Left forelimb (tissue), 1 donor: ENCODE measurements around the gene FAM50B.

Experiments
- DNase-seq: peaks from one replicate; pipeline ENCODE4 v3.0.0-alpha.2; 2018; ENCODE audit warnings: low spot score

Gene FAM50B

DNA sequence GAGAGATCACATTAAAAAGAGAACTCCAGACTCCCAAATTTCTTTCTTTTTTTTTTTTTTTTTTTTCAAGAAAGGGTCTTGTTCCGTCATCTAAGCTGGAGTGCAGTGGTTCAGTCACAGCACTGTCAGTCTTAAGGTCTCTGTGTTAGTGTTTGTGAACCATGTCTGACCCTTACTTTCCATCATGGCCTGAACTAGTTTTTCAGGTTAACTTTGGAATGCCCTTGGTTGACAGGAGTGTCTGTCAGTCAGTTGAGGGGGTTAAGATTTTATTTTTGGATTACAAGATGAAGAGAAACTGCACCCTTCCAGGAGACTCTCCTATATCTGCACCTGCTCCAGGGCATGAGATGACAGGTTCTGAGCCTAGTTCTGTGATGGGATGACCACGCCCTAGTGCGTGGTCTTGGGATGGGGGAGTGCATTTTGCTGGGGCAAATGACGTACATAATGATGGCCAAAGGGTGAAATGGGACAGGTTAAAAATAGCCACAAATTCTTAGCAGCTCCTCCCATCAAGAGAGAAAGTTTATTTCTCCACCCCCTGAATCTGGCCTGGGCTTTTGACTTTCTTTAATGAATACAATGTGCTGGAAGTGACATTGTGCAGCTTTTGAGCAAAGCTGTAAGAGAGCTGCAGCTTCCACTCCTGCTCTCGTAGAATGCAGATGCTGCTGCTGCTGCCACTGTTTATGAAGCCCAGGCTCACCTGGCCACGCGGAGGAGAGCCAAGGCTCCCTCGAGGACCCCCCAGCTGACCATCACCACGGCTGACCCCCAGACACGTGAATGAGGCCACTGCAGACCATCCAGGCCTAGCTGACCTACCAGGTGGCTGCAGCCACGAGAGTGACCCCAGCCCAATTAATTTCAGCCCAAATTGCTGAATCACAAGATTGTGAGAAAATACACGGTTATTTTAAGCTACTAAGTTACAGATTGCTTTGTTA is 29.7 kb upstream of the FAM50B start:
- DNase-seq, result no peak

GRCh38 chr6:3820563-3820962 is 28.6 kb upstream of the FAM50B start:
- DNase-seq, result no peak

DNA sequence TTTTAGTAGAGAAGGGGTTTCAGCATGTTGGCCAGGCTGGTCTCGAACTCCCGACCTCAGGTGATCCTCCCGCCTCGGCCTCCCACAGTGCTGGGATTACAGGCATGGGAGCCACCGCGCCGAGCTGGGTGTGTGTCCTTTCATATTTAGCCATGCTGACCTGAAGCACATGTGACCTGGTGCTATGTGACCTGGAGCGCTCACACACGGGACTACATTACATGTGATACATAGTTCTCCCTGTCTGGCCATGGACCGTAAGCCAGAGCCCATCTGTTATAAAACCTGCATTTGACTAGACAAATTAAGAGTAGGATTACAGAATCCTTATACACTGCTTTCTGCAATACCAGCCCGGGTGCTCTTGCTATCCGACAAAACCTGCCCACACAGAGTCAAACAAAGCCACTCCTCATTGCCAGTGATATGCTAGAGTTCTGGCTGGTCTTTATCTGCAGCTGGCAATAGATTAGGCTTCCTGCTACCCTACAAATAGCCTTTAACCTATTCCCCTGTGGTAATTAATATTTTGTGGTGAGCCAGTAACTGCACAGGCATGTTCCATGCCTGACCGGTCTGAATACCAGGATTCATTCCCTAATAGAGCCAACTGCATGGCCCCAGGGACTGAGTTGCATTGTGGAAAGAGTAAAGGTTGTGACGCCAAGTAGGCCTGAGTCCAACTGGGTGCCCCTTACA is 26.3 kb upstream of the FAM50B start:
- DNase-seq, result no peak

DNA sequence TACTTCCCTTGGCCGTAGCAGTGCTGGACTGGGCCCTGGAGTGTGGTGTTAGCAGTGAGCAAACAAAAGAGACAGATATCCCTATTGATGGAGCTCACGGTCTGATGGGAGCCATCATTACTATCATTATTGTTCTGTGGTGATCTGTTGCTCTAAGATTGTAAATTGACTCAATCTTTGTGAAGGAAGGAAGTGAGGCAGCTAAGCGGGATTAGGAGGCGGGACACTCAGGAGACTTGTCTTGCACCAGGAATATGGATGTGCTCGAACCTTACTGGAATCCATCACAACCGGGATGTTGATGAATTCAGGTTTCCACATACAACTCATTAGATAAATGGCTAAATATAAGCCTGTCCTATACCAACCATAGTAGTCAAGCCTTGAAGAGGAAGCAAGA is 25.5 kb upstream of the FAM50B start:
- no peak for DNase-seq

DNA sequence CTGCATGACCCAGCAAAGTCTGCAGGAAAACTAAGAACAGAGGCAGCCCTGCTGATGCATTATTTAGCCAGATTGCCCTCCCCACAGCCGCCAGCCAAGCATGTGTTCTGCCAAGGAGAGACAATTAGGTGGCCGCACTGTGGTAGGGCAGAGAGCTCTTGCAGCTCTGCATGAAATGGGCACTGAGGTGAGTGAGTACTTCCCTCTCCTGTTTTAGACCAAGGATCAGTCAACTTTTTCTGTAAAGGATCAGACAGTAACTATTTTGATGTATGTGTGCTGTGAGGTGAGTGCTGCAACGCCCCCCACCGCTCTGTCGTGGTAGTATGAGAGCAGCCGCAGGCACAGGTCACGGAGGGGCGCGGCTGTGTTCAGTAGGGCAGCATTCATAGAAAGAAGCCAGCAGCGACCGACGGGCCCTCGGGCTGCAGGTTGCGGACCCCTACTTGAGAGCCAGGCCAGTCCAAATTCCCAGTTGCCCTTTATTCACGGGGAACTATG is 23.8 kb upstream of the FAM50B start:
- no peak for DNase-seq

- DNase-seq, result peak; percentile 91
These were observed 23.2 kb upstream of the FAM50B start for GRCh38 chr6:3825851-3826581.

- no peak for DNase-seq
These were observed 19.9 kb upstream of the FAM50B start for GRCh38 chr6:3829285-3829684.

GRCh38 chr6:3830806-3831205 is 18.4 kb upstream of the FAM50B start:
- no peak for DNase-seq

DNA sequence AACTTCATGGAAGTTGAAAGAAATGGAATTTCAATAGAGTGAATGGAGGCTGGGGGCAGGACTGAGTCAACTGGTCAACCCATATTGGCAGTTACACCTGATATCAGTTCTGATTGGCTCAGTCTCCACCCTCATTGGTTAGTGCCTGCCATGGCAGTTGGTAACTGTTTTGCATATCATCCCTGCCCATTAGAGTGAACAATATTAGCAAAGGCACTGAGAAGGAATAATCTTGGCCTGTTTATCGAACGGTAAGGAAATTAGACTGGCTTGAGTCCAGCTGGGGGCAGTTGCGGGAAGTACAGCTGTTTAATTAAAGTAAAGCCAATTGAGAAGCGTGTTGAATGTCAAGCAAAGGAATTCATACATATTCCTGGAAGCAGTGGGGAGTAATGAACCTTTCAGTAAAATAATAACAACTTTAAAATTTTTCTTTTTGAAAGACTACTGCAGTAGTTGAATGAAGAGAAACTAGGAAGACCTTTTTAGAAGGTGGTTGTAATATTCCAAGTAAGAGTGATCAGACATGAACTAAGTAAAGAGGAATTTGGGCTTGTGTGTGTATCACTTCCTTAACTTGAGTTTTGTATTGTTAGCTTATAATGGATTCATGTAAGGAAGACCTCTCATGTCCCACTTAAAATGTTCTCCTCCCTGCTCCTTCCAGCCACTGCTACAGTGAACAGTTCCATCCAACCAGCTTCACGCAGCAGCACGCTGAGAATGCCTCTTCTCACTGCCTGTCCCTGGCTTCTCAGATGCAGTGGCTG is 17.2 kb upstream of the FAM50B start:
- DNase-seq, result no peak

- no peak for DNase-seq
These were observed 14.0 kb upstream of the FAM50B start for GRCh38 chr6:3835055-3835731.

GRCh38 chr6:3835785-3836184 is 13.4 kb upstream of the FAM50B start:
- no peak for DNase-seq

- DNase-seq, result no peak
These were observed 12.6 kb upstream of the FAM50B start for GRCh38 chr6:3836566-3836965.

GRCh38 chr6:3837781-3838180 is 11.4 kb upstream of the FAM50B start:
- DNase-seq, result no peak

DNA sequence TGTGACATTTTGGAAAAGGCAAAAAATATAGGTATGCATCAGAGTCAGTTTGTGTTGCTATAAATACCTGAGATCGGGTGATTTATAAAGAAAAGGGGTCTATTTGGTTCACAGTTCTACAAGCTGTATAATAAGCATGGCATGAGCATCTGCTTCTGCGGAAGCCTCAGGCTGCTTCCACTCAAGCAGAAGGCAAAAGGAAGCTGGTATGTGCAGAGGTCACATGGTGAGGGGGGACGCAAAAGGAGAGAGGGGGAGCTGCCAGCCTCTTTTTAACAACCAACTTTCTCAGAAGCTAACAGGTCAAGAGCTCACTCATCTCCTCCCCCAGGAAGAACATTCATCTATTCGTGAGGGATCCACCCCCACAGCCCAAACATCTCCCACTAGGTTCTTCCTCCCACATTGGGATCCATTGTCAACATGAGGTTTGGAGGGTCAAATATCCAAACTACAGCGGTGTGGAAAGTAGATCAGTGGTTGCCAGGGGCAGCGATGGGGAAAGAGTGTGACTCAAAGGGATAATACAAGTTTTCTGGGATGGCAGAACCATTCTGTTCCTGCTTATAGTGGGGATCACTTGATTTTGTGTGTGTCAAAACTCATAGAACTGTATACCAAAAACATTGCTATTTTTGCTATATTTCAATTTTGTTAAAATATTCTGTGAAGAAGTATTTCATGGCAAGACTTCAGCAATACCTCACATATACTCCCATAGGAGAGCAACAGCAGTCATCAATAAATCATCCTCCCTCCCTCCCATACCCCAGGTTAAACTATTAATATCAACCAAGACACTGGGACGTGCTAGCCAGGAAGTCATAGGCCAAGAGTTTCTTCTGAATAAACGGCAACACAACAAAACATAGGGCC is 9.9 kb upstream of the FAM50B start:
- no peak for DNase-seq

- DNase-seq, result no peak
These were observed 8.1 kb upstream of the FAM50B start for GRCh38 chr6:3841066-3841454.

GRCh38 chr6:3841711-3842565 is 7.2 kb upstream of the FAM50B start:
- DNase-seq, result no peak

DNA sequence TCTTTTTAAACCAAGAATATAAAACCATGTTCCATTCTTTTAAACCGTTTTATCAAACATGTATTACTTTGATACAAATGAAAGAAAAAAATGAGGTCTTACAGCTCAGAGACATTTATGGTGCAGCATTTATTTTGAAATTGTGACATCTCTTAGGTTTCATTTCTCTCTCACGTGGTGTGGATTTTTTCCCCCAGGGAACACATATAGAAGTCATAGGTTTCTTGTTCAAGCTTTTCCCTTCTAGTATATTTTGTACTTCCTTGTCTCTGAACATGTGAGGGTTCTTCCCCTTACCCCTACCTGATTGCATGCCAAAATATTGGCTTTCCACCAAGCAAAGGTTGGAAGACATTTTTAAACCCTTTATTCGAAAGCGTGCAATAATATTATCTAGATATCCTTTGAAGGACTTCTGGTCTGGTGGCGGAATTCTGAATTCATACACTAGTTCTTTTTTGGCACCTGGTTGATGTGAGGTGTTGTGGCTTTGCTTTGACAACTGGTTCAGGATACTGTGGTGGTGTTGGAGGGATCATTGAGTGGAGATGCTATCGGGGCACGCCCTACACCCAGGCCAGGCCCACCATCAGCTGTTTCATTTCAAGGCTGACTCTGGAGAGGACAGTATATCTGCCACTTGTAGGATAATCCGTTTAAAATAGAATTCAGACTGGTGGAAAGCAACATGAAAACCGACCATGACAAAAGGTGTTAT is 5.6 kb upstream of the FAM50B start:
- no peak for DNase-seq

- DNase-seq, result no peak
These were observed 5.1 kb upstream of the FAM50B start for GRCh38 chr6:3844097-3844463.

GRCh38 chr6:3847521-3847920 is 1.7 kb upstream of the FAM50B start:
- DNase-seq, result no peak
